ENCODE results near the gene RALGPS1. TPM values are rescaled to one million over a fixed set of nuclear protein-coding genes. Genes with fewer than 3 reads are reported as not detected.

Gene RALGPS1
- total RNA-seq, 1 experiment from 2014 or later = 18.6 TPM

GRCh38 chr9:126959917-126960316 lies 45.3 kb downstream of the RALGPS1 start:
- Histone ChIP-seq H3K56ac (ENCODE audit: insufficient read length, low read depth, low read length) (no peak overlapping the region), H3K79me2 (ENCODE audit: insufficient read depth, low read length) (no peaks in the 10 kb centered on the region), H3K14ac (ENCODE audit: insufficient read depth, low read length) (no peak overlapping the region), H2AK5ac (ENCODE audit: insufficient read length, low read length) (no peak overlapping the region), H2BK120ac (ENCODE audit: low read depth, low read length, poor library complexity, severe bottlenecking) (no peak overlapping the region), H3K4ac (ENCODE audit: low read depth, low read length) (no peak overlapping the region), H4K20me1 (ENCODE audit: control insufficient read depth, insufficient read depth, insufficient read length) (no peaks in the 10 kb centered on the region), H2BK12ac (ENCODE audit: insufficient read length, low read depth, low read length) (no peak overlapping the region), H3K27ac (ENCODE audit: insufficient read length, low read depth, low read length) (no peak overlapping the region), H3K18ac (ENCODE audit: insufficient read length, low read depth, low read length) (no peak overlapping the region), H3T11ph (ENCODE audit: low read length) (no peak overlapping the region), H3K23ac (ENCODE audit: insufficient read length, low read depth, low read length) (no peak overlapping the region), H3K79me1 (ENCODE audit: insufficient read depth, low read depth, low read length, poor library complexity, severe bottlenecking) (no peaks in the 10 kb centered on the region), H3K4me2 (ENCODE audit: insufficient read depth, insufficient read length, low read length) (no peak overlapping the region), H2AFZ (ENCODE audit: low read length) (no peak overlapping the region), H3K9me3 (ENCODE audit: control insufficient read depth, low read depth, low read length) (no peaks in the 10 kb centered on the region), H2BK15ac (ENCODE audit: low read depth, low read length) (no peak overlapping the region), H4K91ac (ENCODE audit: insufficient read length, low read depth, low read length) (no peak overlapping the region), H3K9ac (ENCODE audit: extremely low read depth, insufficient read length, low read length) (no peak overlapping the region), H4K5ac (ENCODE audit: insufficient read length, low read depth, low read length) (no peak overlapping the region), H3K4me1 (ENCODE audit: insufficient read depth, low read length) (no peaks in the 10 kb centered on the region), H2BK5ac (ENCODE audit: insufficient read length, low read length) (no peak overlapping the region), H3K23me2 (ENCODE audit: insufficient read length, low read depth, low read length, poor library complexity, severe bottlenecking) (no peaks in the 10 kb centered on the region), H2BK20ac (ENCODE audit: low read depth, low read length, poor library complexity, severe bottlenecking) (no peak overlapping the region), H4K8ac (replicated peaks; ENCODE audit: insufficient read length, low read depth, low read length) (no peak overlapping the region), H3K27me3 (ENCODE audit: insufficient read depth, low read length) (no peaks in the 10 kb centered on the region)
- TF ChIP-seq CTCF (conservative IDR thresholded peaks at IDR 0.05) = no peak
- Mint-ChIP-seq H3K36me3 (ENCODE audit: insufficient read depth in 1 of 3, low read depth in 3 of 3) (no peaks in the 10 kb centered on the region), H3K9me3 (no peaks in the 10 kb centered on the region), H3K27me3 (ENCODE audit: low read depth) (no peaks in the 10 kb centered on the region), H3K4me3 (no peak overlapping the region), H3K27ac (no peak overlapping the region), H3K4me1 (peaks cover 14 to 17% of the 10 kb centered on the region in 2 experiments)
- no peak for DNase-seq

Measured in H9 (cell line).